ENCODE data around the gene PLAAT5. TPM values are rescaled to one million over a fixed set of nuclear protein-coding genes. Genes with fewer than 3 reads are reported as not detected.

The PLAAT5 gene
- total RNA-seq, 1 donor, result 0.18 TPM

GRCh38 chr11:63499874-63500273, 8.9 kb upstream of the PLAAT5 start:
- H3K4me3 ChIP-seq (ENCODE audit: low read depth, low read length), result no peak overlapping the region
- no peak for TF ChIP-seq CTCF (IDR thresholded peaks at IDR 0.05; ENCODE audit: insufficient read depth, low read length)
- DNase-seq (ENCODE audit: low read depth), result no peak

GRCh38 chr11:63494975-63495374, 4.0 kb upstream of the PLAAT5 start:
- no peak for DNase-seq (ENCODE audit: low read depth)
- no peak for TF ChIP-seq CTCF (IDR thresholded peaks at IDR 0.05; ENCODE audit: insufficient read depth, low read length)

GRCh38 chr11:63493127-63493526, 2.2 kb upstream of the PLAAT5 start:
- no peak for TF ChIP-seq CTCF (IDR thresholded peaks at IDR 0.05; ENCODE audit: insufficient read depth, low read length)
- DNase-seq (ENCODE audit: low read depth), result no peak
- H3K4me3 ChIP-seq (ENCODE audit: low read depth, low read length), result no peak overlapping the region

More at GRCh38 chr11:63494975-63495374, 4.0 kb upstream of the PLAAT5 start:
- no peak overlapping the region for H3K4me3 ChIP-seq (ENCODE audit: low read depth, low read length)

- H3K4me3 ChIP-seq (ENCODE audit: low read depth, low read length), result no peak overlapping the region
- TF ChIP-seq CTCF (IDR thresholded peaks at IDR 0.05; ENCODE audit: insufficient read depth, low read length), result no peak
- DNase-seq (ENCODE audit: low read depth), result no peak
These were observed 1.5 kb upstream of the PLAAT5 start for GRCh38 chr11:63492441-63492840.

GRCh38 chr11:63491636-63492372, 837 bp upstream of the PLAAT5 start:
- H3K4me3 ChIP-seq (ENCODE audit: low read depth, low read length), result peak overlapping the region; percentile 46
- peak; percentile 90 for DNase-seq (ENCODE audit: low read depth)
- no peak for TF ChIP-seq CTCF (IDR thresholded peaks at IDR 0.05; ENCODE audit: insufficient read depth, low read length)

- no peak for TF ChIP-seq CTCF (IDR thresholded peaks at IDR 0.05; ENCODE audit: insufficient read depth, low read length)
- H3K4me3 ChIP-seq (ENCODE audit: low read depth, low read length), result peak overlapping the region; percentile 59
- DNase-seq (ENCODE audit: low read depth), result no peak
These were observed 247 bp upstream of the PLAAT5 start for GRCh38 chr11:63491240-63491587.

- H3K4me3 ChIP-seq (ENCODE audit: low read depth, low read length), result no peak overlapping the region
- TF ChIP-seq CTCF (IDR thresholded peaks at IDR 0.05; ENCODE audit: insufficient read depth, low read length), result no peak
- peak; percentile 41 for DNase-seq (ENCODE audit: low read depth)
These were observed 1.1 kb downstream of the PLAAT5 start for GRCh38 chr11:63489879-63490278.

All from fibroblast of the aortic adventitia (primary cell).